ENCODE measurements around the gene SHANK1.

- TF ChIP-seq EP300 (IDR thresholded peaks at IDR 0.05; ENCODE audit: borderline replicate concordance) (no peak), TCF12 (IDR thresholded peaks at IDR 0.05; ENCODE audit: low read depth) (no peak), YY1 (IDR thresholded peaks at IDR 0.05; ENCODE audit: low read depth) (no peak), TAF1 (IDR thresholded peaks at IDR 0.05; ENCODE audit: low read depth) (no peak), NFIC (IDR thresholded peaks at IDR 0.05) (no peak), EGR1 (IDR thresholded peaks at IDR 0.05) (no peak), USF1 (IDR thresholded peaks at IDR 0.05) (no peak), FOXM1 (IDR thresholded peaks at IDR 0.05; ENCODE audit: borderline replicate concordance, low read depth) (no peak), MAX (IDR thresholded peaks at IDR 0.05) (no peak), CREB1 (IDR thresholded peaks at IDR 0.05; ENCODE audit: low read depth) (no peak), CEBPB (IDR thresholded peaks at IDR 0.05) (no peak), RAD21 (IDR thresholded peaks at IDR 0.05; ENCODE audit: low read depth) (no peak), ZBTB7A (IDR thresholded peaks at IDR 0.05; ENCODE audit: low read depth) (no peak), REST (IDR thresholded peaks at IDR 0.05; ENCODE audit: low read depth) (no peak)
Measured at GRCh38 chr19:50667177-50667758, 52.3 kb downstream of the SHANK1 start.

Measured in Ishikawa (cell line).